ENCODE data around the gene OR6J1. TPM values are rescaled to one million over a fixed set of nuclear protein-coding genes. Genes with fewer than 3 reads are reported as not detected.

The OR6J1 gene
- total and polyA plus RNA-seq, 2 donors (not counting 3 experiments of a cell fraction or from before 2014, with no cell fraction given): not detected

DNA sequence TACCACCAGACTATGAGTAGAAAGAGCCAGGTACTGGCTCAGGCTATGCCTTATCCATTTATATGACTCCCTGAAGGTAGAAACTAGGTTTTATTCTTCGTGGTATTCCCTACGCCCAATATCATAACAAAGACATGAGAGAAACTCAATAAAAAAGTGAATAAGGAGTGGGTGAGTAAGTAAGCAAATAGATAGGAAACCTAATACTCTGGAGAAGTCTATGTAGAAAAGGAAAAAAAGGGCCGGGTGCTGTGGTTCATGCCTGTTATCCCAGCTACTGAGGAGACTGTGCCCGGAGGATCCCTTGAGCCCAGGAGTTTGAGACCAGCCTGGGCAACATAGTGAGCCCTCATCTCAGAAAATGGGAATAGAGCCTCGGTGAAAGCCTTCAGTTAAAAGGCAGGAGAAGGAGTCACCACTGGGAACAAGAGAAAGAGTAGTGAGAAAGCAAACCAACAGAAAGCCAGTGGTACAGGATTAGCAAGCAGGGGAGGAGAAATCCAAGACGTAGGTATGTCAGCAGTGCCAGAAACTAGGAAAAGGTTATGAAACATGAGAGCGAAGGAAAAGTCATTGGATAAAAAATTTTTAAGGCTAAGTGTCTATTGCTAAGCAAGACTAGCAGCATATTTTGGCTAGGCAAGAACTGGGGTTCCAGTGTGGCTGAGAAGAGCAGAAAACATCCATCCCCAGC, 6.0 kb upstream of the OR6J1 start:
- ChIA-PET CTCF (interaction anchor here (9.9 kb wide), 1 partner anchor 79 kb away, joined by 293 read pairs; no protein-coding TSS in a partner anchor), POLR2A (no interaction called here)
- TF ChIP-seq FOS (IDR thresholded peaks at IDR 0.05; ENCODE audit: borderline replicate concordance, insufficient read depth, low read length): no peak
- no peak for TF ChIP-seq POLR2AphosphoS5 (IDR thresholded peaks at IDR 0.05; ENCODE audit: insufficient read depth, low read depth, low read length)
- TF ChIP-seq JUN (IDR thresholded peaks at IDR 0.05; ENCODE audit: borderline replicate concordance, insufficient read depth, insufficient read length, low read depth): no peak
- no peak for TF ChIP-seq POLR2A (IDR thresholded peaks at IDR 0.05; ENCODE audit: low read depth, low read length)
- TF ChIP-seq, protein P1, sequence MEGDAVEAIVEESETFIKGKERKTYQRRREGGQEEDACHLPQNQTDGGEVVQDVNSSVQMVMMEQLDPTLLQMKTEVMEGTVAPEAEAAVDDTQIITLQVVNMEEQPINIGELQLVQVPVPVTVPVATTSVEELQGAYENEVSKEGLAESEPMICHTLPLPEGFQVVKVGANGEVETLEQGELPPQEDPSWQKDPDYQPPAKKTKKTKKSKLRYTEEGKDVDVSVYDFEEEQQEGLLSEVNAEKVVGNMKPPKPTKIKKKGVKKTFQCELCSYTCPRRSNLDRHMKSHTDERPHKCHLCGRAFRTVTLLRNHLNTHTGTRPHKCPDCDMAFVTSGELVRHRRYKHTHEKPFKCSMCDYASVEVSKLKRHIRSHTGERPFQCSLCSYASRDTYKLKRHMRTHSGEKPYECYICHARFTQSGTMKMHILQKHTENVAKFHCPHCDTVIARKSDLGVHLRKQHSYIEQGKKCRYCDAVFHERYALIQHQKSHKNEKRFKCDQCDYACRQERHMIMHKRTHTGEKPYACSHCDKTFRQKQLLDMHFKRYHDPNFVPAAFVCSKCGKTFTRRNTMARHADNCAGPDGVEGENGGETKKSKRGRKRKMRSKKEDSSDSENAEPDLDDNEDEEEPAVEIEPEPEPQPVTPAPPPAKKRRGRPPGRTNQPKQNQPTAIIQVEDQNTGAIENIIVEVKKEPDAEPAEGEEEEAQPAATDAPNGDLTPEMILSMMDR (IDR thresholded peaks at IDR 0.05; ENCODE audit: extremely low read depth in 1 of 2, insufficient read depth in 1 of 2, low read depth in 1 of 2, low read length in 2 of 2): no peak
- TF ChIP-seq EZH2 (IDR thresholded peaks at IDR 0.05; ENCODE audit: borderline replicate concordance, low read depth, low read length, severe bottlenecking): no peak
- Histone ChIP-seq H3K4me1 (ENCODE audit: control insufficient read depth, extremely low read depth, insufficient read depth, low read length) (peaks cover 6% of the 10 kb centered on the region), H3K4me3 (replicated peaks in 1 of 3; ENCODE audit: insufficient read depth in 1 of 3, low read depth in 1 of 3, low read length in 3 of 3) (no peak overlapping the region), H3K4me2 (ENCODE audit: insufficient read depth, low read length) (no peak overlapping the region), H2AFZ (ENCODE audit: low read depth, low read length) (no peak overlapping the region), H4K20me1 (replicated peaks; ENCODE audit: control insufficient read depth, extremely low read depth, insufficient read depth, low read length) (no peaks in the 10 kb centered on the region), H3K36me3 (ENCODE audit: control insufficient read depth in 2 of 2, extremely low read depth in 1 of 2, insufficient read depth in 2 of 2, low read length in 2 of 2) (no peaks in the 10 kb centered on the region), H3K9me1 (replicated peaks; ENCODE audit: control insufficient read depth, extremely low read depth, insufficient read depth, low read length) (no peaks in the 10 kb centered on the region), H3K27ac (ENCODE audit: insufficient read depth, low read depth, low read length) (no peak overlapping the region), H3K27me3 (ENCODE audit: control insufficient read depth in 2 of 2, insufficient read depth in 2 of 2, low read length in 2 of 2) (no peaks in the 10 kb centered on the region), H3K79me2 (ENCODE audit: control insufficient read depth, insufficient read depth, low read length) (no peaks in the 10 kb centered on the region), H3K9me3 (replicated peaks; ENCODE audit: control insufficient read depth, insufficient read depth, low read length) (no peaks in the 10 kb centered on the region), H3K9ac (replicated peaks; ENCODE audit: extremely low read depth, insufficient read depth, low read length) (no peak overlapping the region)
- no TSS peak for BruUV-seq (replicated peaks)
- intact Hi-C loops (cut with micrococcal nuclease): loop anchor here (5.0 kb wide), 1 partner anchor 178 kb away; no protein-coding TSS in a partner anchor
- FAIRE-seq (no peak), DNase-seq (ENCODE audit: low read depth, low spot score) (no peak)
- dilution Hi-C loops (cut with MboI; ENCODE audit: extremely low pct_ligation_motif_present, low sequenced_read_pairs): no loop called here
